ENCODE measurements around the gene TNIK.
A peak's percentile ranks its signal among the peaks of the same experiment; 100 is the strongest.

TNIK gene

DNA sequence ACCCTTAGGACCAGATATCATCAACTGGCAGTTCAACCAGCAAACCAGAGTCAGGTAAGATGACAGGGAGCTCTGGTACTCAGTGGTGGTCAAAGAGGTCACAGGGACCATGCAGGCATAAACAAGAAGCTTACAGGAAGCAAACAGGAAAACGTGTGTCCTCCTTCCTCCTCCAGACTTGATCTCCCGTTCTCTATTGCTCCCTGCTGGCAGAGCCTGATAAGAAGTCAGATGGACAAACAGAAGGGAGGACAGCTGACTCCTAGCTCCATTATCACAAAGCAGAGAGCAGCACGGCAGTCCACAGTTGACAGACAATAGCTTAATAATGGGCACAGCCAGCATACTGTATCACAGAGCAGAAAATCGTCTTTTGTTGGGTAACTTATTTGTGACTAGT is 277.2 kb downstream of the TNIK start:
- peak in 2 of 3 donors; percentile 28 to 47 for DNase-seq

DNA sequence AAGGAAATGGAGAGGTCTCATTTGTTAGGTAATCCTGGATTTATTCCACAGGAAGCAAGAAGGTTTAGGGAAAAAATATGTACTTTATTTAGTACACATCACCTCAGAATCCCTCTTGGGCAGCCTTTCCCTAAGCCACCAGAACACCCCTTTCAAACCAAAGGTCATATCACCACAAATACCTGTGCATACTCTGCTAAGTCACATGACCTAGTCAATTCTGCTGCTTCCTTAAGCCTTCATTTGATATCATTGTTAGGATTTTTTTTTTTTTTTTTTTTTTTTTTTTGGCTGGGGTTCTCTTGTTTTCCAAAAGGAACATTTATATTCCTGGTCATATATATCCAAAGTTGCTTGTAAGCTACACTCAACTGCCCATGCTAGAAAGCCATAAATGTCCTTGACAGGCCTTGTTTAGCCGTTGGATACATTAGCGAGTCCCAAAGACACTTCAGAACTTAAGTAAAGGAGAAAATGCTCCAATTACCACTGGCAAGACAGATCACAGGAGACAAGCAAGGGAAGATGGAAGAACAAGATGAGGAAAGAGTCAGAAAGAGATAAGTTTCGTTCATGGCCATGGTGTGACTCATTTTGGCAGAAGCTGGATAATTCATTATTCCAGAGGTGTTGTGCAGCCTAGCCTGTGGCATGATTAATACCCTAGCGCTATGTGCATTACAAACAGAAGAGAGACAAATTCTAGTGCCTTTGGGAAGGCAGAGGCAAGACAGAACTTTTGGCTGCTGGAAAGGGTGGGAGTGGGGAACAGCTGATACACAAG is 278.1 kb downstream of the TNIK start:
- no peak for DNase-seq

DNA sequence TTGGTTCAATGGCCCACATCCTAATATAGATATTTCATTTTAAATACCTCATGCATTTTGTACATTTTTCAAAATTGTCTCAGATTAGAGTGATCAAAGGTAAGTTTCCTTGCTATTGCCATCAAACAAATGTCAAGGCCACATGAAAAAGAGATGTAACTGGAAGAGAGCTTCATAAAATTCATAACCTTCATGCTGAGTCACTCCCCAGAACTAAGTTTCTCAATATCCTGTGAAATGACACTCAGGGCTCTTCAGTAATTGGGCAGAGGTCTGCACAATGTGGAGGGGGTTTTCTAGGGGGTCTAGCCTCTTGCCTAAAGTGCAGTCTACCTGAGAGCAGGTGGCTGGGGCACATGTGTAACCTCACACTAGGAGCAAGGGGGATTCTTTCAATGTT is 281.5 kb downstream of the TNIK start:
- peak in 2 of 3 donors; percentile 33 to 37 for DNase-seq

DNA sequence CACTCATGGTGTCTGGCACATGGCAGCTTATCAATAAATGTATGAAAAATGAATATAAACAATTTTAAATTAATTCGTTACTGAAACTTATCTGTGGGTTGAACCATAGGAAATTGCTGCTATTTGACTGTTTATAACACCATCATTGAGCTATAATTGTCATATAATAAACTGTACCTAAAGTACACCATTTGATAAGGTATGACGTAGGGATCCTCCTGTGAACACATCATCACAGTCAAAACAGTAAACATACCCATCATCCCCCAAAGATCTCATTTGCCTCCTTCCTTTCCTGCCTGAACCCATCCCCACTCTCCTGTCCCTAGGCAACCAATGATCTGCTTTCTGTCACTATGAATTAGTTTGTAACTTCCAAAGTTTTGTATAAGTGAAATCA is 282.7 kb downstream of the TNIK start:
- DNase-seq: no peak

DNA sequence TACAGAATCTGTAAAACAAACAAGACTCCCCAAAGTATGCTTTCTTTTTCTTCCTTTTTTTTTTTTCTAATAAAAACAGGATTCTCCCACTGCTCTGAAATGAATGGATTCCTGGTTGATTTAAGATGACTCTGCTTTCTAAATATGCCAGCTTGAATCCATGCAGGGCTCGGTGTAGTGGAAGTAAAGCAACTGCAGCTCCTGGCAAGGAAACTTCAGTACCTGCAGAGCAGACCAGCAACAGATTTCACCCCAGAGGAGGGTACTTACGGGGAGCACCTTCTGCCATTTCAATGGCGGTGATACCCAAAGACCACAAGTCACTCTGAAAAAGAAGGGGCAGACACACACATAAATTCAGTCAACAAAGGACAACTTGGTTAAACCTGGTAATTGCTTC is 283.1 kb downstream of the TNIK start:
- no peak for DNase-seq

DNA sequence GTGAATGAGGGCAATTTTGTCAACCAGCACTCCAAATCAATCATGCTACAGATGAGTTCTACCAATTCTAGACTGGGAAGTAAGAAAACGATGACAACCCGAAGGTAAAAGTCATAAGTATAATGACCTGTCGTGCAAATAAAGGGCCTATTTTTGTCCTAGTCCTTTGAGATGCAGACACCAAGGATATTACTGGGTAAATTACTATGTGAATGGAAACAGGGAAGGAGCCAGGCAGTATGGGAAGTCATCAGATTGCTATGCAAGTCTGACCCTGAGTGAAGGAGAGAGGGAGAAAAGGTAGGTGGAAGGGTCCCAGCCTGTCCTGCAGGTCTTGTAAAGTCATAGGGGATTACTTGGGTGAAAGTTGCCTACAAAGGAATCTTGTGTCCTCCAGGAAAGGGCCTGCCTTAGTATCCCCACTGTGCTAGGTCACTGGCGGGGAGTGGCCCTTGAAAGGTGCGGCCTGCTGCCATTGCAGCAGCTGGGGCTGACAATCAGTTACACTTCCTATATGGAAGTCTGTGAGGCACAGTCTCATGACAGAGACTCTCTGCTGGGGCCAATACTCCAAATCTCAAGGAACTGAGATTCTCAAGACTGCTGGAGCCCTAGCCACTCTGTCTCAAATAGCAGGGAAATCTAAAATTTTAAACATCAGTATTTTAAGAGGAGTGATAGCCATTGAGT is 283.8 kb downstream of the TNIK start:
- no peak for DNase-seq

DNA sequence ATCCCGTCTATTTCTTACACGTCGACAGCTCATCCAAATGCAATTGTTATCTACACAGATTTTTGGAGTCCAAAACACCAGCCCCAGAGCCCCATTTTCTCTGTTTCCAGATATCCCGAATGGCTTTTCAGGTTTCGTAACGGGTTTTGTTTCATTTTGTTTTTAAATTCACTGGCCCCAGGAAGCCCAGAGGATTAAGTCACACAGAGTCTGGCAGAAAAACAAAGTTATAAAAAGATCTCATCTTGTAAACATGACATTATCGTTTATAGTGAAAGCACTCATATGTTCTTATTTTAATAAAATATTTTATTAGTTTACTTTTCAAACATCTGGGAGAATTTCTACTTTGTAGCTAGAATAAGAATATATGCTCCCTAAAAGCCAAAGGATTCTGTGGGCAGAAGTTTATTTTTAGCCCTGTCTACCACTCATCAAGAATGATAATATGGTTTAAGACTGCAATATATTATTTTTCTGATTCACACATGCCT is 284.4 kb downstream of the TNIK start:
- DNase-seq: no peak

DNA sequence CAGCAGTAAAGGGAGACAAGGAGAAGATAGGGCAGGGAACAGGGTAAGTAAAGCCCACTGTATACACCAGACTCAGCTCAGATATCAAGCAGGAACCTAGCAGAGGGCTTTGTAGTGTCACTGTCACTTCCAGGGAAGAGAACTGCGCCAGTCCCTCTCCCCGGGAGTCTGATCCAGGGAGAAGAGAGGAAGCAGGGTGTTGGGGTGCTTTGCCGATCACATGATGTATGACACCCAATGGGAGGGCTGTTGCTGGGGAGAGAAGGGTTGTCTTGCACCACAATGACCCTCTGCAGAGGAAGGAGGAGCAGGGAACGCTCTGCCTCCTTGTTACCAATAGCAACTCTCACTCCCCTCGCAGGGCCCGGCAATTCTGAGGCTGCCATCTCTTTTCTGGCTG is 286.5 kb downstream of the TNIK start:
- peak; percentile 53 to 70 (median 58) for DNase-seq

DNA sequence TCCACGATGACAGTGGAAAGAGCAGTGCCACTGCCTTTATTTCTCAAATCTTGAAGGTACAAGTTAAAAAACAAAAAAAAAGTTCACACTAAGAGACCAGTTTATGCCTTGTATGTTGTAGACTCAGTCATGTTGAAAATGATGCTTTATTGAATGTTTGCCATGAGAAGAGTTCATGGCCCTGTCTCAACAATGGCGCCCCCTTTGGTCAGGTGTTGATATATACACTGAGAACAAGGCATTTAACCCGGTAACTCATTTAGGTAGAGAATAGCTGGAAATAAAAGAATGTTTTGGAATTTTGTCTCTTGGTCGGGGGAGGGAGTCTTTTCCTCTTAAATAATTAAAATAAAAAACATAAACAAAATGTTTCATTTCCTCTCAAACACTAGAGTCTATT is 288.1 kb downstream of the TNIK start:
- DNase-seq: peak in 1 of 3 donors; percentile 20

DNA sequence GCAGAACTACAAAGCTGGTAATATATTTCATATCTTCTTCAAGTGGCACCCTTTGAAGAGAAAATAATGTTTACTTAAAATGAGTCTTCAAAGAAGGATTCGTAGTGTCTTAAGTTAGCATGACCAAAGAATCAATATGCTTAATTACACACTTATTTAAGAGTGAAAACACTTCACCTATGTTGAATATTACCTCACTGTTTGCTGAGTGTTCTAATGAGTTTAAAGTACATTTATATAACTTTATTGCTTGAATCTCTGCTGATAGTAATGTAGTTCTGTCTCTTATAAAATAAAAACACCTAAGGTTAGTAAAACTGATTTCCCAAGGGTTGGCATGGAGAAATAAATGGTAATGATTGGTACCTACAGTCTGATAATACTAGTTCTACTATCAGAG is 290.3 kb downstream of the TNIK start:
- DNase-seq: no peak

DNA sequence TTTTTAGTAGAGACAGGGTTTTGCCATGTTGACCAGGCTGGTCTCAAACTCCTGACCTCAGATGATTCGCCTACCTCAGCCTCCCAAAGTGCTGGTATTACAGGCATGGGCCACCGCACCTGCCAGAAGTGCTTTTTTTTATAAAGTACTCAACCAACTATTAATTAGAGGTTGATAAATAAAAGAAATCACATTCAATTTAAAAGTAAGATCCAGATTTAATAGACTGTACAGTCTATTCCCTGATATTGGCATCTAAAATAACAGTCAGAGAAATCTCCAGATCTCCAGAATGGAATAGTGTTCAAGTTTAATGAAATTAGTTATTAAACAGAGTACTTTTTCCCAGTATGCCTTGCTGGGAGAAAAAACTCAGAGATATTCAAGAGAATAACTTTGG is 290.8 kb downstream of the TNIK start:
- no peak for DNase-seq

DNA sequence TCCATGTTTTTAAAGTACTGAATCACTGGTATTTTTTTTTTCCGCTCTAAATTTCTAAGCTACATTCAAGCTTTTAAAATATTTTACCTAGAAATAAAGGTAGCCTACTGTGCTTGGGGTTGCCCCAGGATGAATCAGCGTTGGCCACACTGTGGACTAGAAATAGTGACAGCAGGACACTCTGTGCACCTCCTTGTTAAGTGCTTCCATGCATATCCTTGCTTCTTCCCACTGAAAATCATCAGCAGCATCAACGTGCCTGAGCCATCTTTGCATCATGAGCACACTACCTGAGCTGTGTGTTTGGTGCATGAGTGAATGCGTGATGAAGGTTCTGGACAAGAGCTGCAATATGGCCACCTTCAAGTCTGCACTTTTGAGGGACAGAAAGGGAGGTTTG is 291.7 kb downstream of the TNIK start:
- DNase-seq: no peak

DNA sequence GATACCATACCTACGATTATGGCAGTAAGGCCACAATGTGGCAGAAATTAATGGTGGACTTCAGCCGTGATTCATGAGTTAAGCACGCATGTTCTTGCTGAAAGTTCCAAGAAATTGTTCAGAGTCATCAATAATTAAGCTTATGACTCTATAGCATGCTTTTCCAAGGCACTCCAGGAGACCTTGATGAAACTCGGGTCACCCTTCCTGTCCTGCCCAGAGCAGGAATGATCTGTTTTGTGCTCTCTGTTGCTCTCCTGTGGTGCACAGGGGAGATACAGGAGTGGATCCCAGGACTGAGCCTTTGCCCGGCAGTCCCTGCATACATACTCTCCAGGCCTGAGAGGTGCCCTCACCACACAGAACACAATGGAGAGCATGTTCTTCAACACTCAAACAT is 292.1 kb downstream of the TNIK start:
- no peak for DNase-seq

DNA sequence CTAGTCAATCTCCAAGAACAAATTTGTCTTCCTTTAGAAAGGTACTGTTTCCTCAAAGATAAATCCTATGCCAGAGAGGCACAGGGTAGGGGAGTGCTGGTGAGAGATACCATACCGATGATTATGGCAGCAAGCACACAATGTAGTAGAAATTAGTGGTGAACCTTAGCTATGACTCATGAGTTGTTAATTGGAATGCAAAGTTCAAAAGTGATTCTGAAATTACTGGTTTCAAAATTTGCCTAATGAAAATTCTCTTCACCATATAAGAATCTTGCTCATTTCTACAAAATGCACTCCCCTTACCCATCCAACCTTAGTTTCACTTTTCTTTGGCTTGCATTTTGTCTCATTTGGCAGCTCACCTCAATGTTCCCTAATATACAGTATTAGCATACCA is 294.2 kb downstream of the TNIK start:
- DNase-seq: no peak

DNA sequence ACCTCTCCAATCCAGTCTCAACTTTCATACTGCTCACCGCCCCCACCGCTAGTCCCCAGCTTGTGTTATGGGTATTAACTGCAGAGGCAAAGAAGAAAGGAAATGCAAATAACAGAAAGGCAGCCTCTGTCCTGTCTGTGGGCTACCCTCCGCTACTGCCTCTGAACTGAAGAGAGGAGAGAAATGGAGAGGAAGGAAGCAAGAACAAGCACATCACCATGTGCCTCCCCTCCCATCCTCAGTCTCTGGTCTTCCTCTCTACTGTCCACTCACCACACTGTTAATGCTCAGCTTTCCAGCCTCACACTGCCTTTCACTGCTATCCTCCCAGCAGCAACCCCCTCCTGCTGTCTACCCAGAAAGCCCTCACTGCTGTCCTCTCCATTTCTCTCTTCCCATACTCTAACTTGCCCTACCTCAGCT is 294.7 kb downstream of the TNIK start:
- no peak for DNase-seq

DNA sequence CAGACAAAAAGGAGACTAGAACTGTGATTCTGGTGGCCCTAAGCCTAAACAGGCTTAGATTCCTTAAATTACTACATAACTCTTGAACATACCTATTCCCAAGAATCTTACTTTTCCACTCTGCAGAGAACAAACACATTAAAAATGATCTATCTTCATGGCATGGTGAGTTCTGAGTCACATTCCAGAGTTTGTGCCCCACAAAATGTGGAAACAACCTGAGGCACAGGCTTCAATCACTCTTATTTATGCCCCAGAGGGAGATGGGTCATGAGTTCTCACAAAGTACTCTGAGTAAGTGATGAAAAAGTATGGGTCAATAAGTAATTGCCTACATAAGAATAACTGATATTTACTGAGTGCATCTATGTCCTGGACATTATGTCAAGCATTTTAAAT is 296.1 kb downstream of the TNIK start:
- no peak for DNase-seq

DNA sequence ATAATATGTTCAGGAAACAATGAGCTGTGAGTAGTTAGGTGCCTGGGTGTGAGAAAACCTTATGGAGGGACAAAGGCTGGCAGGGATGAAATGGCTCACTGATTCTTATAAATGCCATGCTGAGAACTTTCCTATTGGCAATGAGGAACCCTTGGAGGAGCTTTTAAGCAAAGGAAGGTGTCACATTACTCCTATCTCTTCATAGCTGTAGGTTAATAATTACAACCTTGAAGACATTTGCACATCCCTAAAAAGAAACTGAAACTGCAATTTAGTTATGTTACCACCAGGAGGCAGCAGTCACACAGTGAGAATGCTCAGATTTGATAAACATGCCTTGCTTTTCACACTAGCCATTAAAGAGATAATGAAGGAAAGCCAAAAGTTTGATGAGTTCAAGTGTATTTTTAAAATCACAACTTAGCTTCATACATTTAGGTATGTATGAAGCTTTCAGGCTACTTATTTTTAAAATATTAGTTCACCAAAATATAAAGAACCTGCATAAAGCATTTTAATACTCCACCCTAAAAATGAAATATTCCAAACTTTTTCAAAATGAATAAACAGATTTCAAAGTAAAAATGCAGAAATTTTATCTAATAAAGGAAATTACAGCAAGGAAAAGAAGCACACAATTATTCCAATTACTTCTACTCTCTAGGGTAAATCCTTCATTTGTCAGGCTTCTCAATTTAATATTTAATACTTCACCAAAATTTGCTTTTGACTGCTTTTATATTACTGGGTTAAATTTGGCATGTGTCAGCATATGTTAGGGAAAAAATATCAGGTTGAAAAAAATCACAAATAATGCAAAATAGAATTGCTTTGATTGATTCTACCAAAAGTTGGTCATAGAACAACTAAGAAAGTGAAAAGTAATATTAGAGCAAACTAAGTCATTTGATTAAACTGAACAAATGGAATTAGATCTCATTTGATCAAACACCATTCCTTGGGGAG is 296.8 kb downstream of the TNIK start:
- peak; percentile 55 to 72 (median 58) for DNase-seq

DNA sequence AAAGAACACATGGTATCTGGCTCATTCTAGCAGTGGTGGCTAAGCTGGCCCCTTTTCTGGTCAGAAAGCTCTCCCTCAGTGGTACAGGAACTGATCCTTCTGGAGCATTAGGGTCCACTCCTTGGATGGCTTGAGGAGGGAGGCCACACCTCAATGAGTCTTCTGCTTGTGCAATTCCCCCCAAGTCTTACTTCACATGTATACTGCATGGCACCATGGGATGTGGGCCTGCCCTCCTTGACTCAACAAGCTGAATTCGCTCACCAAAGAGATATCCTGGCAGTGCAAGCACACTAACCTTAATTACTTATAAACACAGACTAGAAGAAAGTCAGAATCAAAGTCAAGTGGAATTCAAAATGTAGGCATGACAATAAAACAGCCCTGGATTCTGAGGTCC is 299.9 kb downstream of the TNIK start:
- DNase-seq: no peak

DNA sequence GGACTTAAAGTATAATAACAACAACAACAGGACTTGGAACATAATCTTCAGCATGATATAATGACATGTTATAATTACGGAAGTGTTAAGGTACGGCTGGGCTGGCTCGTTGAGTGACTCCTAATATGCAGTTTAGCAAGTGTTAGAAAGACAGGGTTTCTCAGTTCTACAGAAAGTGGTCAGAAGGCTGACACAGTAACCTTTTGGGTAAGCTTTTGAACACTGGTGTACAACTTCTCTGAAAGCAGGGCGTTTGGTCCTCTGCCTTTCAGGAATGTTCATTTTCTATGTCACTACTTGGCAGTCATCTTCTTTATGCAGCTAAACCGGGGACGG is 300.4 kb downstream of the TNIK start:
- no peak for DNase-seq

DNA sequence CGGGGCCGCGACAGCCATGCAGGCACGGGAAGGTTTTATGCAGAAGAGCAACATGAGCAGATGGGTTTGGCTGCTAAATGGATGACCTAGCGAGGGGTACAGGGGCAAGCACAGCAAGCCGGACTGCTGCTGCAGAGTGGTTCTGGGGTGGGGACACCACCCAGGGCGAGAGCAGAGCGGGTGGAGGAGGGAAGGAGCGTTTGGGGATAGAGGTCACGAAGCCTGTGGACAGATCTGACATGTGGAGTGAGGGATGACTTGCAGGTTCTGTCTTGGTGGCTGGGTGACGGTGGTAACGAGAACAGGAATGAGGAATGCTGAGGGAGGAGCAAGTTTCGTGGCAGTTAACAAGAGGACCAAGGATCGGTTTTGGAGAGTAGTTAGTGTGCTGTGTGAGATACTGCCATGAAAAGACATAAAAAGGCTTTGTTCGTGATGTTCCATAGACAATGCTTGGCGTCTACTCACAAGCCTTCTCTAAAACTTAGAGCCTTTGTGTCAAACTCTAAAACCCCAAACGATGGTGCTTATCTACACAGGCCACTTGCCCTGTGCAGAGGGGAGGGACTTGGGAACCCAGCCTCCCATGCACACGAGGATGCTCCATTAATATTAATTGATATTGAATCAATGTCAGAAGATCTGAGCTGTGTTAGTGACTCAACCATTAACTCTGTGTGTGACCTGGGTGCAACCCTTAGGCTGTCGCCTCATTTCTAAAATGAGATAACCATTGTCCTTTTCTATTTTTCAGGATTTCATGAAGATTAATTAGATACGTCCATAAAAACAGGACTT is 301.0 kb downstream of the TNIK start:
- no peak for DNase-seq

DNA sequence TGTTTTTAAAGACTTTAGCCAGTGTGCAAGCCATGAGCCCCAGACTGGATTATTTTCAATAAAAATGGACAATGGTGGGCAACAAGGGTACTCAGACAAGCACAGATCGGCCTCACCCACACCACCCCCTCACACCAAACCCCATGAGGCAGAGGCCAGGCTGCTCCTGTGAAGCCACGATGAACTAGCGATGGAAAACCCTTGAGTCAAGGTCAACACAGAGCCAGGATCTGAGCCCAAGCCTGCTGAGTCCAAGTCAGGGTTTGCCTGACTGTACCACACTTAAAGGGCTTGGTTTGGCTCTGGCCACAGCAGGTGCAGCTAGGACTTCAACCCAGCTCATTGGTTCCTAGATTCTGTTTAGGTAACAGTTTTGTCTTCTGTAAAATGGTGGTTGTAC is 302.2 kb downstream of the TNIK start:
- no peak for DNase-seq

DNA sequence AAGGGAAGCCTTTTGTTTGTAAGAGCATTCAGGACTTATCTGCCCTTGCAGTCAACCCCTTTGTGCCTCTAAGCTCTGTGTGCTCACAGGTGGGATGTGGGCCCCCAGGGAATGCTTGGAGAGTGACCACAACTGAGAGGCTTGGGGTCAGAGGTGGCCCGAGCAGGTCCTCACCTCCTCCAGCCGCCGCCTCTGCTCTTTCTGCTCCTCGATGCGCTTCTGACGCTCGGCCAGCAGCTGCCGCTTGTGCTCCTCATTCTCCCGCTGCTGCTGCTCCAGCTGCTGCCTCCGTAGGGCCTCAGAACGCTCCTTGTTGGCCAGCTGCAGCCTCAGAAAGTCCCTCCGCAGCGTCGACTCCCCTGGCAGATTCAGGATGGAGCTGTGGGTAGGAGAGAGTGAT is 302.9 kb downstream of the TNIK start:
- no peak for DNase-seq

Measured in suppressor macrophage treated with lipopolysaccharide for 1 hour (primary cell).